HG03575 (cell line): ENCODE measurements around the gene TEX29.

Experiments
- ATAC-seq: cut with Tn5 transposase; IDR thresholded peaks from one replicate; pipeline ENCODE4 v1.9.1; 2021; ENCODE audit not compliant: unreplicated experiment, insufficient number of reproducible peaks, low FRiP score; ENCODE audit errors: extremely low read depth

Gene TEX29

DNA sequence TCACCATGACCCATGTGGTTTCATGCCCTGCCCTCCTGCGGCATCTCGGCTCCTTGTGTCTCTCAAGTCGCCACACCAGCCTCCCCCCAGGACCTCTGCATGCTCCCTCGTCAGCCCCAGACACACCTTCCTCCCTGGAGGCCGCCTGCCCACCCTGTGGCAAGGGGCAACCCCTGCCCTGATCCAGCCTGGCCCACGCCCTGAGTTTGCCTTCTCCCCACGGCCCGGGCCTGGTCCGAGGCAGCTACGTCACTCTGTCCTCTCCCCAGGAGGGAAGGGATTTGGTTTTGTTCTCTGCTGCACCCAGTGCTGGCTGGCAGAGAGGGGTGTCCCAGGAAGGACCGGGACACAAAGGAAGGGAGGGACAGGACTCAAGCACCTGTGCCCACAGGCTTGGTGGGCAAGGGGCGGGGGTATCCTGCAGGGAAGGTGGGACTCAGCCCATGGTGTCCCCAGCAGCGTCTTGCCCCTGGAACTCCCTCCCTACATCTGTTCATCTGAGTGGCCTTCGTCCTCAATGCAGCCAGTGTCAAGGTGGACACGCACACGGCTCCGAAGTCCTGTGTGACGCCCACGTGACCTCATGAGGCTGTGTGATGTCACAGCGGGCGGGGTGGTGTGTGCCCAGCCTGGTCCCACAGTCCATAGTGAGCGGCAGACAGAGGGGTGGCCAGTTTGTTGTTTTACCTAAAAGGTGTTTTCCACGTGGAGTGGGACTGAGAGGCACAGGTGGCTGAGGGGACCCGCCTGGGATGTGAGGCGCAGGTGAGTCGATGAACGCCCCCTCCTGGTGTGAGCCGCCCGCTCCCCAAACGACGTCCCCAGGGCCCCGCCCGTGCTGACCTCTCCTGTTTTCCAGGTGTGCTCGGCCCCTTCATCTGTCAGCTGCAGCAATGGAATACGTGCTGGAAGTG is at the start of gene TEX29:
TSS of gene TEX29 (plus strand) at position 645 of the 914 bp plus-strand sequence. CDS start at position 894, 249 bp downstream.
- ATAC-seq: no peak

DNA sequence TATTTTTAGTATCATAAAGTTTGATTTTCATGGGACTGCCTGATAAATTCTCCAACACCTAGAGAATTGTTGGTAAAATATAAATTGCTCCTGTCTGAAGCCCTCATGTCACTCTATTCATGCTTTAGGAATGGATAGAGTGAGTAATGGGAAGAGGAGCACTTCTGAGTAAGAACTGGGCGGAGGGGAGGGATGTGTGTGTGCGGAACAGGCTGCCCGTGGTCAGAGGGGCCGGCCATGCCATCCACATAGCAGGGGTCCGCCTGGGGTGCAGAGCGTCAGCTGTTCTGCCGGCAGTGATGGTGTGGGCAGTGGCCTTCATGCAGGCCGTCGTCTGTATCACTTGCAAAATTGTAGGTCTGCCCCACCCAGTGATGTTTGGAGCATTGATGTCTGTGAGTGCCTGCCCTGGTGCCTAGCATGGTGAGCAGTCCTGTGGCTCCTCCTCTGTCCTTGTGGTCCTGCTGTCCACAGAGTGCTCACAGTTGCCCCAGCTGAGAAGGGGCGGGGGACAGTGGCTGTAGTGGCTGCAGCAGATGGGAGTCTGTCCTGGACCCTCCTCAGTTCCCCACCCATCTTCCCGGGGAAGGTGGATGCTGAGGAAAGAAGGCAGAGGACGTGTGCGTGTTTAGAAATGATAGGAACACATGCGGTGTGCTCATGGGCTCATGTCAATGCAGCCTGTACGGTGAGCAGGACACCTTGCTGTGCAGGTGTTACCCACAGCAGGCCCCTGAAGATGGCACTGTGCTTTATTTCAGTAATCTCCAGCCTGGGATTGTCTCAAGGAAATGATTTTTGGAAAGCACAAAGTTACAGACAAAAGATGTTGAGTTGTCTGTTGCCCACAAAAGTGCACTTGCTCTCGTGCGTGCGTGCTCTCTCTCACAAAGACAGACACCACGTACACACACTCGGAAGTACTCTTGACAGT is 49.4 kb upstream of the TEX29 start:
- no peak for ATAC-seq

DNA sequence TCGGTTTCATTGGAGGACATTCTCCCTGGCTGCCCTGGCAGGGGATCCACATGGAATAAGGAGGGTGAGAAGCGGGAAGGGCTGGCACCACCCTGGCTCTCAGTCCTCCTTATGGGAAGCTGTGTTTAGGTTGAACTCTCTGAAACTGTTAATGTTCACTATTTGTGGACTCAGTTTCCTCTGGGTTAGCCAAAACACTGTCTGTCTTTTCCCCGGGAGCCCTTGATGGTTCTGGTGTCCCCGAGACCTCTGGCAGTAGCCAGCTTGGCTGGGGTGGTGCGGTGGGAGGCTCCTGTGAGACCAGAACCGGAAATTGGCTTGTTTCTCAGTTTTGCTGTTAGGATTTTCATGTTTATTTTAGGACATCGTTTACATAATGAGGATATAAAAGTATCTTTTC is 48.3 kb upstream of the TEX29 start:
- ATAC-seq: no peak

DNA sequence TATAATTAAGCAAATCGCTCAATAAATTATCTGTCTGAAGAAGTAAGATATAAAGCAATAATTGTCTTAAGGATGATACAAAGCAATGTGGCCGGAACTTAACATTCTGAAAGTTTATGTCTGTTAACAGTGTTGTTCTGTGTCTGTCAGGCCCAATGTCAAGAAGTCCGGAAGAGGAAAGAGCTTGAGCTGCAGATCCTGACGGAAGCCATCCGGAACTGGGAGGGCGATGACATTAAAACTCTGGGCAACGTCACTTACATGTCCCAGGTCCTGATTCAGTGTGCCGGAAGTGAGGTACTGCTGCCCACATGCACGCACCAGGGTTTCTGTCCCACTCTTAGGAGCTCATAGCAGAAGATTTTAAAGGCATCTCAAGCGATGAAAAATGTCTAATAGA is 45.1 kb upstream of the TEX29 start:
- no peak for ATAC-seq

DNA sequence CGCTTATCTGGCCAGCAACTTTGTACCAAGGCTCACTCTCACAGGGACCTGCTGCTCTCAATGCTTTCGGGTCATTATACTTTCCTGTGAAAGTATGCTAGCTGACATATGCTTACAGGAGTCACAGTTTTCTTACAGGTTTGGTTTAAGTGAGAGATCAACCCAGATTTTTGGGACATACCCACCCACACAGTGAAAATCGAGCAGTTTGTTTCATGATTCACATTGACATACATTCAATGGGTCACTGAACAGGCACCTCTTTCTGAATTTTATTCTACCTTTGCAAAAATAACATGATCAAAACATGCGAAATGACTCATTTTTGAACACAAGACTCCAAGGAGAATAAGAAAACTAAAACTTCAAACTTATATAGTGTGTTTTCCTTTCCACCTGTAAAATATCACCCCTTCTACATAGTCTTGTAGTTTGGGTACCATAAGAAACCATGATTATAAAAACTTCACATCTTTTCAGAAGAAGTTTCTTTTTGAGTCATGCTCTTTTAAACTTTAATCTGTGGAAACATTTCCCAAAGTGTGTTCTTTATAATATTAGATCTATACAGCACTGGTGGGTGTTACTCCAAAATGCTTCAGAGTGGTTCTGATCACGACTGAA is 44.3 kb upstream of the TEX29 start:
- no peak for ATAC-seq

DNA sequence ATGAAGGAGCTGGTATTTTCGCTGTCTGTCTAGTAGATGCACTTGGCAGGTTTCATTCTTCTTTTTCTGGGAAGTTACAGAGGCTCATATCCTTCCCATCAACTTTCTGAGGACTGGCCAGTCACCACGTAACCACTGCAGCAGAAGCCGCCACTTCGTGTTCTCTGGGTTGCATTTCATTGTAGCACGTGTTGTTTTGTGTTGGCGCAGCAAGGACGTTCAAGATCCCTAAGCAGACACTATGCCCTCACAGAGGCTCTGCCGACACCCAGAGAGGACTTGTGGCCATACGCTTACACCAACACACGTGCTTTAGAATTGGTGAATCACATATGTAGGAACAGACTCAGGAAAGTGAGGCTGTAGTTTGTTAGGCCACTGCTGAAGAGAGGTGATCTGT is 42.2 kb upstream of the TEX29 start:
- ATAC-seq: no peak

DNA sequence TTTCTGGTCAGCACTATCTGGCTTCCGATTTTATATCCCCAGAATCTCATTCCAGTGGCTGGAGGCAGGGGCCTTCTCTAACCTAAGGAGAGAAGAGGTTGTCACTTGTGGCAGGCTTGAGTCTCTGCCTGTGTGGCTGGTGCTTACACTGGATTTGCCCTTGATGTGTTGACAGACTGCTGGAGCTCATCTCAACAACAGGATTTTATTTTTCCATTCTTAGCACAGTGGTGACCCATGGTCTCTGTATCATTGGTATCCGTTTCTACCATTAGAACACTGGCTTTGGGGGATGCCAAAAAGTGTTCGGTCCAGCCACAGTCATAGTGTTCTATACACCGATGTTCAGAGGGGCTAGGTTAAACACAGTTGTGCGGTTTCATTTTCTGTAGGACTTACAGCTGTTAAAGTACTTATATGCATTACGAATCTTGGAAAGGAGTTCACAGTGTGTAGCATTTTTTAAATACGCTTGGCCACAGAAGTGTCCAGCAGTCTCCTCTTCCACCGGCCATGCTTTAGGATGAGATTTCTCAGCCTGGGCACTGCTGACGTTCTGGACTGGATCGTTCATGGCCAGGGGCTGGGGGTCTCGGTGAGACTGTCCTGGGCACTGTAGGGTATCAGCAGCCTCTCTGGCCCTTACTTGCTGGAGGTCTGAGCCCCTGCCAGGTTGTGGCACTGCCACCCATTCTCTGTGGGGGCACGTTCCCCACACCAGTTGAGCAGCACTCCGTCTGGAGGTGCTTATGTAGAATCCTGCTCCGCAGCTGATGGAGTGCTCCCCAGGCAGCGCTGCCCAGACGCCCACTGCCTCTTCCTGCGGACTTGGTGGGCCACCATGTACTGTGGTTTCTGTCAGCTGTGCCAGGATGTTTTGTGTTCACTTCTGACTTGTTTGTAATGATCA is 41.4 kb upstream of the TEX29 start:
- no peak for ATAC-seq

DNA sequence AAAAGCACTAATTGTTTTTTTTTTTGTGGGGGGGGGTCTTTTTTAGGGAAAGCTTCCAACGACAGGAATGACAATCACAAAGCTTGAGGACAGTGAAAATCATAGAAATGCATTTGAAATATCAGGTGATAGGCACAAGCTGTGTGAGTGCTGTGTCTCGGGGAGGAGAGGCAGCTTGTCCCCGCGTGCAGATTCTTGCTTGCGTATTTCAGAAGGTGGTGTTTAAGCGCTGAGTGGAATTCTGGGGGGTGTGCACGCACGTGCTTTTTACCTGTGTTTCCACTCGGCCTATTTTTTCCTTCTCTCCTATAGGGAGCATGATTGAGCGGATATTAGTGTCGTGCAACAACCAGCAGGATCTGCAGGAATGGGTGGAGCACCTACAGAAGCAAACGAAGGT is 40.2 kb upstream of the TEX29 start:
- ATAC-seq: no peak

DNA sequence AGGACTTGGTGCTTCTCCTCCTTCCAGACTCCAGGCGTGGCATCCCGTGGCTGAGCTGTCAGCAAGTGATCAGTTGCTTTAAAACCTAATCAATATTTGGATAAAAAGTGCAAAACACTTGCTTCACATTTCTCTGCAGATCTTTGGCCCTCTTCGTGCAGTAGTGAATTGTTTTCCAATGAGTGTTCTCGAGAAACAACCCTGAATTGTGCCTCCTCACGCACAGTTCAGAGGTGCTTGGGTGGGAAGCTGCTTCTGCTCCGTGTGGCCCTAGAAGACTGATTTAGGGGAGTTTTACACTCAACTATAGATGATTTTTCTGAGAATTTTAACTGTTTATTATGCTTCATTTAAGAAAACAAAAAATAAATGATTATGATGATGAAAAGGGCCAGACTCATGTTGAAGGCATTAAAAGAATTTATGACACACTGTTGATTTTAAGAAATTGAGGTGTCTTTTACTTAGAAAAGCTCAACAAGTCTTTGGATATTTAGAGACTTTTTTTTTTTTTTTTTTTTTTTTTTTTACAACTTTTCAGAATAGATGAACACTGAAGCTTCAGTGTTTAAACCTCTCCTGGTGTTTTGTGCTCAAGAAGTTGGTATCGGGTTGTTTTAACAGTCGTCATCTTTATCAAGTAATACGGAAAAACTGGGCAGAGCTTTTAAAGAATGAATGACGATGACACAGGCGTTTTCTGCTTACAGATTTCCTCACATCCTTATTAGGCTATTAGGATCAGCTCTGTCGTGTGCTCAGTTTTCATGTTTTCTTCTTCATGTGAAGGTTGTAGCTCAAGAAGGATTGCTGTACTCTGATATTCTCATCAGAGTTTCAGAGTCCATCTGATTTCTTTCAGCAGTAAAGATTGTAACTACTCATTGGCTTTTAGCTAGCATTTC is 39.5 kb upstream of the TEX29 start:
- no peak for ATAC-seq

DNA sequence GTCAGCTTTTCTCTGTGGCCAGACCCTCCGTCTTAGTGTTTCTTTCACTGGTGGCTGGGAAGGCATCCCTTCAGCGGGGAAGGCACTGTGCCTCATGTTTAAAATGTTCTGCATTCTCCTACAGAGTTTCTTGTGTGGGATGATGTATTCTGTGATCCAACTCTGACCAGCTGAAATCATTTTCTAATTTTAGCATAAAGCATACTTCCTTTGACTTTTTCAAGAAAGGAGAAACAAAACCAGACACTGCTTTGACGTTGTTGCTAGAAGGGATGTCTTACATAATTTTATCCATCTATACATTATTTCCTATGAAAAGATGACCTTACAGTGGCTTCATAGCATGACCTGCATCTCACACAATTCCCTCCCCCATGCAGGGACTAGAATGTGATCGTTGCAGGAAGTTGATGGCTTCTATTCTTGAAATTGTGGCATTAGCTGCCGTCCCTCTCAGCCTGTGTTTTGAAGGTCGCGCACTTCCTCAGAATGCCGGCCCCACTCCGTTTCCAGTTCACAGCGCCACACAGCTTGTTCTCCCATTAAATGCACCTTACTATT is 38.6 kb upstream of the TEX29 start:
- no peak for ATAC-seq

DNA sequence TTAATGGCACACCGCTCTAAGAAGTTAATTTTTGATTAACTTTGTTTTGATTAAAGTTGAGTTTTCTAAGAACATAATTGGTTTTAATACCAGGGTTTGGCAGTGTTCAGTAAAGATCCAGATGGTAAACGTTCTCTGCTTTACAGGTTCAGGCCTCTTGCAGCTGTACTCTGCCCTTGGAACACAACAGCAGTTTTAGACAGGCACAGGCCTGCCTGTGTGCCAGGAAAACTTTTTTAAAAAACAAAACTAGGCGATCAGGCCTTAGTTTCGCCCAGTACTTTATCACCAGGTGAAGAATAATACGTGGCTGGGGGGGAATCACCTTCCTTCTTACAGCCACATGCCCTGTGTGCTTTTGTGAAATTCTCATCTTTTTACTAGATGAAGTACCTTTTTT is 38.0 kb upstream of the TEX29 start:
- no peak for ATAC-seq

DNA sequence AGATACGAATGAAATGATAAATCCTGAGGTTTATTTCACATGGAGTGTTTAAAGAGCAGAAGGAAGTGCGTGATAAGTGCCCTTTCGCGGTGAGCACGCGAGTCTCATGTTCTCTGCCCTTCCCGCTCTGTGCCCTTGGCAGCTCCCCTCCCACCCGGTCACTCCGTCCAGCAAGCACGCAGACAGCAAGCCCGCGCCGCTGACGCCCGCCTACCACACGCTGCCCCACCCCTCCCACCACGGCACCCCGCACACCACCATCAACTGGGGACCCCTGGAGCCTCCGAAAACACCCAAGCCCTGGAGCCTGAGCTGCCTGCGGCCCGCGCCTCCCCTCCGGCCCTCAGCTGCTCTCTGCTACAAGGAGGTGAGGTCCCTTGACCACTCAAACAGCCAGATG is 37.4 kb upstream of the TEX29 start:
- ATAC-seq: no peak

DNA sequence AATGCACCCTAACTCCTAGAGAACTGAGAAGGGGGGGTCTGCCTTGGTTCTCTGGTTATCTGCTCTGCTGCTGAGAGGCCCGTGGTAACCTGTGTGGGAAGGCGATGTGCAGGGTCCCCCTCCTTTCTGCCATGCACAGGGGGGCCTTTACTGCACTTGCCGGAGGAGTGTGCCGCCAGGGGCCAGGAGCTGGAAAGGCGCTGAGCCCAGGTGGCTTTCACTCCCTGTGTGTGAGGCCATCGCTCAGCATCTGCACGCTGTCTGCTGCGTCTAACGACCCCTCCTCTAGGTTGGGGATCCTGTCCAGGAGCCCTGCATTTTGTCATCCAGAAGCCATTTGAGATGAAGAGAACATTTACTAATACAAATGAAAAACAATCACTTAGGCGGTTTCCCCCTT is 37.0 kb upstream of the TEX29 start:
- ATAC-seq: no peak

DNA sequence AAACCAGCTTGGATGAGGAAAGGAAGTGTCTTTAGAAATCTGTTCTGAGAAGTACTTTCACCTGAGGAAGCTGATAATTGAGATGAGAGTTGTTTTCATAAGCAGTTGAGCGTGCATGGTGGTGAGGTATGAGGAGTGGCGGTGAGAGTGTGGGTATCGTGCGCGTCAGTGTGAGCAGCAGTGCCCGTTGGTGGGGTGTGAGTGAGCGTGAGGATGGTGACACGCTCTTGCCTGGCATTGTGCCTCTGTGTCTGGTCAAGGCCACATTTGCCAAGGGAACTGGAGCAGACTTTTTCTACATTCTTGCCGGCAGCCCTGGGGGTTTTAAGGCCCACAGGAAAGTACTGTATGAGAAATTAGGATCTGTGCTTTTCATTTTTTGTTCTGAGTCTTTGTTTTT is 36.5 kb upstream of the TEX29 start:
- ATAC-seq: no peak

DNA sequence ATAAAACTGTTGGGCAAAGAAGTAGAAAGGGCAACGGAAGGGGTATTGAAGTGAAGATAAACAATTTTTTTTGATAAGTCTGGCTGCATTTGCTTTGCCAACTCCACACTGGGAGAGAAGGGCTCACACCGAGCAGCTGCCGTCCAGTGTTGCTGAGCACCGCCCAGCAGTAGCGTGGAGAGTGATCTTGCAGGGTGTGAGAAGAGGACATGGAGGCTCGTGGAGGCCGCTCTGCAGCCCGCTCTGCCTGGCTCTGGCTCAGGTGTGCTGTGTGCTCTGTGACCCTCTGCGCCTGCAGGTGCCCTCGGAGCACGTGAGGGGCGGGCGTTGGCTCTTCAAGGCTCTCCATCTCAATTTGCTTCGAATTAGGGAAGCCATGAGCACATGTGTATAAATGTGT is 35.9 kb upstream of the TEX29 start:
- no peak for ATAC-seq

DNA sequence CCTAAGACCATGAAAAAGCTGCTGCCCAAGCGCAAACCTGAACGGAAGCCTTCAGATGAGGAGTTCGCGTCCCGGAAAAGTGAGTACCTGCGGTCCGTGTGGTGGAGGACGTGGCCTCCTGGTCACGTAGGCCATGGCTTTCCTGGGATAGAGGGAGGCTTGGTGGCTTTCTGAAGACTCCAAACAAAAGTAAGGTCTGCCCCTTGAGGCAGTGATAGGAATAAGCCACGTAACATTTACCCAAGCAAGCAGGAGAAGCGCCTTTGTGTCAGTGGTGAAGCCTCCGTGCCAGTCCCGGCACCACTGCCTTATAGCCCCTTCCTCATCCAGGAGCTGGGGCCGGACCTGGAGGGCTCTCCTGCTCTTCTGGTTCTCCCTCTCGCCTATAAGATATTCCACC is 34.3 kb upstream of the TEX29 start:
- ATAC-seq: no peak

DNA sequence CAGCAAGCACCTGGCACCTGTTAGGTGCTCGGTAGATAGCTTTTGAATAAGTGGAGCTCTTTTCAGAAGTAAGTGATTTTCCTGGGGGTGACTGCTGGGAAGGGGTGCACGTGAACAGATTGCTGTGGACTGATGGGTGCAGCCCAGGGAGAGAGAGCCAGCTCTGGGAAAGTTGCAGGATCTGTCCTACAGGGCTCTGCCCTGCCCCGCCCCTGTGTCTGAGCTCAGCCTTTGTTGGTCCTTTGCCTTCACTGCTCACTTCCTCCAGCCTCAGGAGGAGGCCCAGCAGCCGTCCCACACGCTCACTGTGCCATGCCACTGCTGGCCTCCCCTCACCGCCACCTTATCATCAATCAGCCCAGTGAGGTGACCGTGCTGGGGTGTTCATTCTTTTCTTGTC is 33.7 kb upstream of the TEX29 start:
- no peak for ATAC-seq
